AG09319 (cell line): Measurements from ENCODE around the gene OPHN1.

Experiments
- DNase-seq: peaks from one replicate; pipeline ENCODE4 v3.0.0-alpha.2; 2010; ENCODE audit warnings: low read depth; ENCODE audit errors: extremely low read depth
- TF ChIP-seq, protein P1 (sequence below): IDR thresholded peaks from 2 replicates; pipeline ENCODE4 v1.5.1; 2011; ENCODE audit warnings: low read depth, mild to moderate bottlenecking, inconsistent platforms, low read length, moderate library complexity

Gene OPHN1

DNA sequence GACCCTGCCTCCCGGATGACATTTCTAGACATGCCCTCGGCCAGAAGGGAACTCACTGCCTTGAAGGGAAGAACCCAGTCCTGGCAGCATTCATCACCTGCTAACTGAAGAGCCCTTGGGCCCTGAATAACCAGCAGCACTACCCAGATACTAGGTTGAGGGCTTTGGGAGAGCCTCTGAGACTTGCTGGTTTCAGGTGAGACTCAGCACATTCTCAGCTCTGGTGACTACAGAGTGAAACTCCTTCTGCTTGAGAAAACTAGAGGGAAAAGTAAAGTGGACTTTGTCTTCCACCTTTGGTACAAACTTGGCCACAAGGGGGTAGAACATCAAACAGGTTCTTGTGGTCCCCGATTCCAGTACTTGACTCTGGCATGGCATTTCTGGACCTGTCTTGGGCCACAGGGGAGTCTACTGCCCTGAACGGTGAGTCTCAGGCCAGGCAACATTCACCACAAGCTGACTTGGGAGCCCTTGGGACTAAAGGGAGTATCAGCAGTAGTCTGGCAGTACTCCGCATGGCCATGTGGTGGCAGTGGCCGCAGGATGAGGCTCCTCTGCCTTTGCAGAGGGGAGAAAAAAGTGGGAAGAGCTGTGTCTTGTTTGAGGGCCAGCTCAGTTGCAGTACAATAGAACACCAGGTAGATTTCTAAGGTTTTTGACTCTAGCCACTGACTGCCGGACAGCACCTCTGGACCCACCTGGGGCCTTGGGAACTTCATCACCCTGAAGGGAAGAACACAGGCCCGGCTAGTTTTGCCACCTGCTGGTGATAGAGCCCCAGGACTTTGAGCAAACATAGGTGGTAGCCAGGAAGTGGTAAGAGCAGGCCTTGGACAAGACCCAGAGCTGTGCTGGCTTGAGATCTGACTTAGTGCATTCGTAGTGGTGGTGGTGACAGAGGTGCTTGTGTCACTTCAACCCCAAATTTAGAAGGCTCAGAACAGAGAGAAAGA, 414.8 kb downstream of the OPHN1 start:
- no peak for DNase-seq
- TF ChIP-seq, protein P1, sequence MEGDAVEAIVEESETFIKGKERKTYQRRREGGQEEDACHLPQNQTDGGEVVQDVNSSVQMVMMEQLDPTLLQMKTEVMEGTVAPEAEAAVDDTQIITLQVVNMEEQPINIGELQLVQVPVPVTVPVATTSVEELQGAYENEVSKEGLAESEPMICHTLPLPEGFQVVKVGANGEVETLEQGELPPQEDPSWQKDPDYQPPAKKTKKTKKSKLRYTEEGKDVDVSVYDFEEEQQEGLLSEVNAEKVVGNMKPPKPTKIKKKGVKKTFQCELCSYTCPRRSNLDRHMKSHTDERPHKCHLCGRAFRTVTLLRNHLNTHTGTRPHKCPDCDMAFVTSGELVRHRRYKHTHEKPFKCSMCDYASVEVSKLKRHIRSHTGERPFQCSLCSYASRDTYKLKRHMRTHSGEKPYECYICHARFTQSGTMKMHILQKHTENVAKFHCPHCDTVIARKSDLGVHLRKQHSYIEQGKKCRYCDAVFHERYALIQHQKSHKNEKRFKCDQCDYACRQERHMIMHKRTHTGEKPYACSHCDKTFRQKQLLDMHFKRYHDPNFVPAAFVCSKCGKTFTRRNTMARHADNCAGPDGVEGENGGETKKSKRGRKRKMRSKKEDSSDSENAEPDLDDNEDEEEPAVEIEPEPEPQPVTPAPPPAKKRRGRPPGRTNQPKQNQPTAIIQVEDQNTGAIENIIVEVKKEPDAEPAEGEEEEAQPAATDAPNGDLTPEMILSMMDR: peak; percentile 68

DNA sequence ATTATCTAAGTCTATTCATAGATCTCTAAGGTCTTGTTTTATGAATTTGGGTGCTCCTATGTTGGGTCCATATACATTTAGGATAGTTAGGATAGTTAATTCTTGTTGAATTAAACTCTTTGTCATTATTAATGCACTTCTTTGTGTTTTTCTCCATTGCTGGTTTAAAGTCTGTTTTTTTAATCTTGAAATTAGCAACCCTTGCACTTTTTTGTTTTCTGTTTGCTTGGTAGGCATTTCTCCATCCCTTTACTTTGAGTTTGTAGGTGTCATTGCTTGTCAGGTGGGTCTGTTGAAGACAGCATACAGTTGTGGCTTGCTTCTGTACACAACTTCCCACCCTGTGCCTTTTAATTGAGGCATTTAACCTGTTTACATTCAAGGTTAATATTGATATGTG, 434.8 kb downstream of the OPHN1 start:
- DNase-seq: no peak
- TF ChIP-seq, protein P1: no peak
